ENCODE measurements around the gene PTK7.
"Not testable (repeated sequence)": the region's sequence is repeated elsewhere in the genome, so short reads cannot be mapped to it uniquely, and the experiment has no call there.

Gene PTK7

GRCh38 chr6:43075670-43076463, at the start of gene PTK7:
Gene PTK7 (plus strand): TSS chr6:43076314. CDS start chr6:43076489, 175 bp downstream.
- DNase-seq = peak; percentile 31

GRCh38 chr6:43026365-43026764, 49.7 kb upstream of the PTK7 start:
- DNase-seq = no peak

GRCh38 chr6:43029120-43029519, 47.0 kb upstream of the PTK7 start:
- no peak for DNase-seq

- DNase-seq = no peak
Measured at GRCh38 chr6:43032326-43032725, 43.8 kb upstream of the PTK7 start.

- DNase-seq = no peak
Measured at GRCh38 chr6:43033496-43034189, 42.5 kb upstream of the PTK7 start.

- DNase-seq = no peak
Measured at GRCh38 chr6:43034190-43034525, 42.0 kb upstream of the PTK7 start.

GRCh38 chr6:43035495-43036194, 40.5 kb upstream of the PTK7 start:
- no peak for DNase-seq

- no peak for DNase-seq
Measured at GRCh38 chr6:43036712-43037111, 39.4 kb upstream of the PTK7 start.

- no peak for DNase-seq
Measured at GRCh38 chr6:43037197-43037596, 38.9 kb upstream of the PTK7 start.

GRCh38 chr6:43037706-43038105, 38.4 kb upstream of the PTK7 start:
- no peak for DNase-seq

GRCh38 chr6:43038727-43039126, 37.4 kb upstream of the PTK7 start:
- no peak for DNase-seq

- no peak for DNase-seq
Measured at GRCh38 chr6:43040542-43041257, 35.4 kb upstream of the PTK7 start.

- not testable (repeated sequence) for DNase-seq
Measured at GRCh38 chr6:43041475-43041874, 34.6 kb upstream of the PTK7 start.

- DNase-seq = no peak
Measured at GRCh38 chr6:43043310-43043709, 32.8 kb upstream of the PTK7 start.

GRCh38 chr6:43045371-43045930, 30.7 kb upstream of the PTK7 start:
- no peak for DNase-seq

GRCh38 chr6:43047998-43048397, 28.1 kb upstream of the PTK7 start:
- DNase-seq = no peak

GRCh38 chr6:43050981-43051380, 25.1 kb upstream of the PTK7 start:
- no peak for DNase-seq

GRCh38 chr6:43052225-43052841, 23.8 kb upstream of the PTK7 start:
- no peak for DNase-seq

- no peak for DNase-seq
Measured at GRCh38 chr6:43052842-43053544, 23.1 kb upstream of the PTK7 start.

- DNase-seq = peak; percentile 91
Measured at GRCh38 chr6:43053545-43054205, 22.4 kb upstream of the PTK7 start, which contains the start of gene CUL7. Gene CUL7 (minus strand): TSS chr6:43053851. CDS start chr6:43052788, 1,063 bp downstream.

Measured in stimulated activated CD4-positive, alpha-beta T cell treated with anti-CD3 and anti-CD28 coated beads, Interleukin-1b, Interleukin-23, amount 100 ng/mL, for 48 hours (primary cell).